Measurements from ENCODE around the gene PRKCA.

- TF ChIP-seq CTCF (IDR thresholded peaks at IDR 0.05; ENCODE audit: insufficient read depth, low read length) (no peak), POLR2AphosphoS5 (IDR thresholded peaks at IDR 0.05; ENCODE audit: low read depth) (no peak), GABPA (IDR thresholded peaks at IDR 0.05; ENCODE audit: low read depth) (no peak)
These were observed 381.8 kb downstream of the PRKCA start for GRCh38 chr17:66684261-66684660.

All from HL-60 (cell line).